ENCODE results near the gene MASTL. TPM values are rescaled to one million over a fixed set of nuclear protein-coding genes. Genes with fewer than 3 reads are reported as not detected.

MASTL gene
- total and polyA plus RNA-seq, 2 donors (not counting 1 experiment from before 2014, with no cell fraction given) = 5.9 to 9.2 TPM

- no peak overlapping the region for H2AFZ ChIP-seq (ENCODE audit: low read length)
- no peaks in the 10 kb centered on the region for H3K27me3 ChIP-seq (ENCODE audit: control insufficient read depth, insufficient read depth, low read length)
- no peak for DNase-seq (ENCODE audit: low read depth in 2 of 2)
- TF ChIP-seq EZH2 (IDR thresholded peaks at IDR 0.05; ENCODE audit: low read length, missing control alignments) = no peak
- TF ChIP-seq, protein P1, sequence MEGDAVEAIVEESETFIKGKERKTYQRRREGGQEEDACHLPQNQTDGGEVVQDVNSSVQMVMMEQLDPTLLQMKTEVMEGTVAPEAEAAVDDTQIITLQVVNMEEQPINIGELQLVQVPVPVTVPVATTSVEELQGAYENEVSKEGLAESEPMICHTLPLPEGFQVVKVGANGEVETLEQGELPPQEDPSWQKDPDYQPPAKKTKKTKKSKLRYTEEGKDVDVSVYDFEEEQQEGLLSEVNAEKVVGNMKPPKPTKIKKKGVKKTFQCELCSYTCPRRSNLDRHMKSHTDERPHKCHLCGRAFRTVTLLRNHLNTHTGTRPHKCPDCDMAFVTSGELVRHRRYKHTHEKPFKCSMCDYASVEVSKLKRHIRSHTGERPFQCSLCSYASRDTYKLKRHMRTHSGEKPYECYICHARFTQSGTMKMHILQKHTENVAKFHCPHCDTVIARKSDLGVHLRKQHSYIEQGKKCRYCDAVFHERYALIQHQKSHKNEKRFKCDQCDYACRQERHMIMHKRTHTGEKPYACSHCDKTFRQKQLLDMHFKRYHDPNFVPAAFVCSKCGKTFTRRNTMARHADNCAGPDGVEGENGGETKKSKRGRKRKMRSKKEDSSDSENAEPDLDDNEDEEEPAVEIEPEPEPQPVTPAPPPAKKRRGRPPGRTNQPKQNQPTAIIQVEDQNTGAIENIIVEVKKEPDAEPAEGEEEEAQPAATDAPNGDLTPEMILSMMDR (conservative IDR thresholded peaks at IDR 0.05 in 1 of 2, IDR thresholded peaks at IDR 0.05 in 1 of 2; ENCODE audit: low read depth in 1 of 2, low read length in 2 of 2) = no peak
- H3K9ac ChIP-seq (ENCODE audit: insufficient read depth, low read length) = no peak overlapping the region
- H3K36me3 ChIP-seq (ENCODE audit: control insufficient read depth, insufficient read depth, low read length) = peaks cover 2% of the 10 kb centered on the region
- H3K79me2 ChIP-seq (ENCODE audit: control insufficient read depth, insufficient read depth, low read length) = no peaks in the 10 kb centered on the region
- H3K4me3 ChIP-seq (replicated peaks in 1 of 4; ENCODE audit: control extremely low read depth in 1 of 4, insufficient read depth in 1 of 4, low read depth in 3 of 4, low read length in 4 of 4) = no peak overlapping the region
- H3K4me1 ChIP-seq (ENCODE audit: control insufficient read depth, extremely low read depth, insufficient read depth, low read length) = no peaks in the 10 kb centered on the region
- H3K4me2 ChIP-seq (ENCODE audit: extremely low read depth, insufficient read depth, low read length) = no peak overlapping the region
- H3K9me3 ChIP-seq (ENCODE audit: control insufficient read depth, insufficient read depth, low read depth, low read length) = no peaks in the 10 kb centered on the region
- H3K27ac ChIP-seq (ENCODE audit: insufficient read depth, low read length) = no peak overlapping the region
- H4K20me1 ChIP-seq (ENCODE audit: control insufficient read depth, extremely low read depth, insufficient read depth, low read length) = no peaks in the 10 kb centered on the region
These were observed 16.9 kb upstream of the MASTL start for GRCh38 chr10:27138277-27138676.

- Histone ChIP-seq H3K27me3 (ENCODE audit: control insufficient read depth, insufficient read depth, low read length) (no peaks in the 10 kb centered on the region), H3K4me1 (ENCODE audit: control insufficient read depth, extremely low read depth, insufficient read depth, low read length) (no peaks in the 10 kb centered on the region), H2AFZ (ENCODE audit: low read length) (no peak overlapping the region), H3K9ac (ENCODE audit: insufficient read depth, low read length) (no peak overlapping the region), H4K20me1 (ENCODE audit: control insufficient read depth, extremely low read depth, insufficient read depth, low read length) (no peaks in the 10 kb centered on the region), H3K4me2 (ENCODE audit: extremely low read depth, insufficient read depth, low read length) (no peak overlapping the region), H3K79me2 (ENCODE audit: control insufficient read depth, insufficient read depth, low read length) (peaks cover 23% of the 10 kb centered on the region), H3K27ac (ENCODE audit: insufficient read depth, low read length) (no peak overlapping the region), H3K36me3 (ENCODE audit: control insufficient read depth, insufficient read depth, low read length) (peaks cover 6% of the 10 kb centered on the region), H3K4me3 (replicated peaks in 1 of 4; ENCODE audit: control extremely low read depth in 1 of 4, insufficient read depth in 1 of 4, low read depth in 3 of 4, low read length in 4 of 4) (no peak overlapping the region), H3K9me3 (ENCODE audit: control insufficient read depth, insufficient read depth, low read depth, low read length) (no peaks in the 10 kb centered on the region)
- TF ChIP-seq, protein P1 (conservative IDR thresholded peaks at IDR 0.05 in 1 of 2, IDR thresholded peaks at IDR 0.05 in 1 of 2; ENCODE audit: low read depth in 1 of 2, low read length in 2 of 2) = no peak
- no peak for TF ChIP-seq EZH2 (IDR thresholded peaks at IDR 0.05; ENCODE audit: low read length, missing control alignments)
- no peak for DNase-seq (ENCODE audit: low read depth in 2 of 2)
These were observed 11.5 kb upstream of the MASTL start for GRCh38 chr10:27143686-27144085.

- TF ChIP-seq, protein P1 (conservative IDR thresholded peaks at IDR 0.05 in 1 of 2, IDR thresholded peaks at IDR 0.05 in 1 of 2; ENCODE audit: low read depth in 1 of 2, low read length in 2 of 2) = no peak
- TF ChIP-seq EZH2 (IDR thresholded peaks at IDR 0.05; ENCODE audit: low read length, missing control alignments) = no peak
- Histone ChIP-seq H3K36me3 (ENCODE audit: control insufficient read depth, insufficient read depth, low read length) (peaks cover 4% of the 10 kb centered on the region), H4K20me1 (ENCODE audit: control insufficient read depth, extremely low read depth, insufficient read depth, low read length) (no peaks in the 10 kb centered on the region)
These were observed 9.2 kb upstream of the MASTL start for GRCh38 chr10:27145937-27146336.

More at GRCh38 chr10:27145937-27146336, 9.2 kb upstream of the MASTL start:
- Histone ChIP-seq H3K4me3 (replicated peaks in 1 of 4; ENCODE audit: control extremely low read depth in 1 of 4, insufficient read depth in 1 of 4, low read depth in 3 of 4, low read length in 4 of 4) (no peak overlapping the region), H3K9ac (ENCODE audit: insufficient read depth, low read length) (no peak overlapping the region), H3K9me3 (ENCODE audit: control insufficient read depth, insufficient read depth, low read depth, low read length) (no peaks in the 10 kb centered on the region), H2AFZ (ENCODE audit: low read length) (no peak overlapping the region), H3K27me3 (ENCODE audit: control insufficient read depth, insufficient read depth, low read length) (no peaks in the 10 kb centered on the region), H3K79me2 (ENCODE audit: control insufficient read depth, insufficient read depth, low read length) (peaks cover 46% of the 10 kb centered on the region), H3K27ac (ENCODE audit: insufficient read depth, low read length) (no peak overlapping the region), H3K4me1 (ENCODE audit: control insufficient read depth, extremely low read depth, insufficient read depth, low read length) (no peaks in the 10 kb centered on the region), H3K4me2 (ENCODE audit: extremely low read depth, insufficient read depth, low read length) (no peak overlapping the region)
- no peak for DNase-seq (ENCODE audit: low read depth in 2 of 2)

Measured in fibroblast of lung (primary cell).